ENCODE measurements around the gene TRAF6. TPM values are rescaled to one million over a fixed set of nuclear protein-coding genes. Genes with fewer than 3 reads are reported as not detected.

TRAF6 gene
- total RNA-seq, 1 experiment from 2014 or later, result 10.9 TPM

GRCh38 chr11:36451681-36452080 lies 58.4 kb downstream of the TRAF6 start:
- CTCF ChIA-PET, result no interaction called here

GRCh38 chr11:36451045-36451444 lies 59.0 kb downstream of the TRAF6 start:
- H3K9me3 Mint-ChIP-seq (ENCODE audit: unreplicated experiment), result no peaks in the 10 kb centered on the region
- Histone ChIP-seq H3K27me3 (replicated peaks; ENCODE audit: control insufficient read depth, insufficient read depth, low read length) (no peaks in the 10 kb centered on the region), H3K36me3 (ENCODE audit: control insufficient read depth, insufficient read depth, low read length) (no peaks in the 10 kb centered on the region), H3K4me1 (peaks cover 35% of the 10 kb centered on the region), H3K4me3 (ENCODE audit: low read depth, low read length) (no peak overlapping the region), H3K9me3 (no peaks in the 10 kb centered on the region)
- peaks cover 46% of the 10 kb centered on the region for H3K4me1 Mint-ChIP-seq (ENCODE audit: low read depth, unreplicated experiment)
- intact Hi-C loops (cut with micrococcal nuclease; ENCODE audit: unreplicated experiment), result no loop called here
- DNase-seq, result no peak
- H3K27me3 Mint-ChIP-seq (ENCODE audit: insufficient read depth, unreplicated experiment), result no peaks in the 10 kb centered on the region
- H3K36me3 Mint-ChIP-seq (ENCODE audit: insufficient read depth, unreplicated experiment), result no peaks in the 10 kb centered on the region
- BruUV-seq (replicated peaks), result no TSS peak
- POLR2A ChIA-PET, result no interaction called here
- no peak overlapping the region for H3K27ac Mint-ChIP-seq (ENCODE audit: unreplicated experiment)
- H3K4me3 Mint-ChIP-seq (ENCODE audit: unreplicated experiment), result no peak overlapping the region
- CTCF ChIA-PET, result no interaction called here
- no peak for TF ChIP-seq CTCF (IDR thresholded peaks at IDR 0.05; ENCODE audit: insufficient read depth in 1 of 2, low read depth in 1 of 2, low read length in 1 of 2, severe bottlenecking in 1 of 2, unreplicated experiment in 1 of 2)

More at GRCh38 chr11:36451681-36452080, 58.4 kb downstream of the TRAF6 start:
- Mint-ChIP-seq H3K4me1 (ENCODE audit: low read depth, unreplicated experiment) (peaks cover 46% of the 10 kb centered on the region), H3K27ac (ENCODE audit: unreplicated experiment) (no peak overlapping the region), H3K9me3 (ENCODE audit: unreplicated experiment) (no peaks in the 10 kb centered on the region), H3K27me3 (ENCODE audit: insufficient read depth, unreplicated experiment) (no peaks in the 10 kb centered on the region), H3K36me3 (ENCODE audit: insufficient read depth, unreplicated experiment) (no peaks in the 10 kb centered on the region), H3K4me3 (ENCODE audit: unreplicated experiment) (no peak overlapping the region)
- intact Hi-C loops (cut with micrococcal nuclease; ENCODE audit: unreplicated experiment), result no loop called here
- H3K4me1 ChIP-seq, result peaks cover 35% of the 10 kb centered on the region
- BruUV-seq (replicated peaks), result no TSS peak
- no peaks in the 10 kb centered on the region for H3K36me3 ChIP-seq (ENCODE audit: control insufficient read depth, insufficient read depth, low read length)
- no peak for DNase-seq
- H3K4me3 ChIP-seq (ENCODE audit: low read depth, low read length), result no peak overlapping the region
- POLR2A ChIA-PET, result no interaction called here
- TF ChIP-seq CTCF (IDR thresholded peaks at IDR 0.05; ENCODE audit: insufficient read depth in 1 of 2, low read depth in 1 of 2, low read length in 1 of 2, severe bottlenecking in 1 of 2, unreplicated experiment in 1 of 2), result no peak
- H3K27me3 ChIP-seq (replicated peaks; ENCODE audit: control insufficient read depth, insufficient read depth, low read length), result no peaks in the 10 kb centered on the region
- H3K9me3 ChIP-seq, result no peaks in the 10 kb centered on the region

- Histone ChIP-seq H3K4me3 (ENCODE audit: low read depth, low read length) (no peak overlapping the region), H3K36me3 (ENCODE audit: control insufficient read depth, insufficient read depth, low read length) (no peaks in the 10 kb centered on the region), H3K4me1 (peaks cover 32% of the 10 kb centered on the region), H3K9me3 (no peaks in the 10 kb centered on the region), H3K27me3 (replicated peaks; ENCODE audit: control insufficient read depth, insufficient read depth, low read length) (no peaks in the 10 kb centered on the region)
- ChIA-PET CTCF (no interaction called here), POLR2A (no interaction called here)
- no TSS peak for BruUV-seq (replicated peaks)
- Mint-ChIP-seq H3K9me3 (ENCODE audit: unreplicated experiment) (no peaks in the 10 kb centered on the region), H3K27me3 (ENCODE audit: insufficient read depth, unreplicated experiment) (peaks cover 2% of the 10 kb centered on the region), H3K36me3 (ENCODE audit: insufficient read depth, unreplicated experiment) (no peaks in the 10 kb centered on the region), H3K4me1 (ENCODE audit: low read depth, unreplicated experiment) (peaks cover 40% of the 10 kb centered on the region), H3K4me3 (ENCODE audit: unreplicated experiment) (no peak overlapping the region), H3K27ac (ENCODE audit: unreplicated experiment) (no peak overlapping the region)
- DNase-seq, result no peak
- no peak for TF ChIP-seq CTCF (IDR thresholded peaks at IDR 0.05; ENCODE audit: insufficient read depth in 1 of 2, low read depth in 1 of 2, low read length in 1 of 2, severe bottlenecking in 1 of 2, unreplicated experiment in 1 of 2)
- intact Hi-C loops (cut with micrococcal nuclease; ENCODE audit: unreplicated experiment), result no loop called here
Observed at GRCh38 chr11:36450110-36450572, 59.9 kb downstream of the TRAF6 start.
